K562 (cell line): ENCODE measurements around the gene DYNLL1. TPM values are rescaled to one million over a fixed set of nuclear protein-coding genes. Genes with fewer than 3 reads are reported as not detected.

Experiments
- BRCA1 ChIP-seq, 2 experiments: fragments of 450-650 bp in 1 of 2; sonication (generic) in 1 of 2; formaldehyde crosslinking in 1 of 2; IDR thresholded peaks; 2 replicates each; pipeline versions ENCODE4 v1.5.0 to v1.6.1; 2017 to 2020; ENCODE audit warnings: mild to moderate bottlenecking in 1 of 2, missing genetic modification reagents in 1 of 2
- C11orf30 ChIP-seq: fragments of 450-650 bp; IDR thresholded peaks from 2 replicates; pipeline ENCODE4 v1.6.1; 2016; ENCODE audit warnings: low read depth, mild to moderate bottlenecking
- CCNT2 ChIP-seq: IDR thresholded peaks from 2 replicates; pipeline ENCODE4 v1.6.1; 2011; ENCODE audit warnings: borderline replicate concordance, low read depth, mild to moderate bottlenecking, moderate library complexity, mixed read lengths, low read length; ENCODE audit not compliant: insufficient read length; ENCODE audit errors: extremely low read depth
- CREB1 ChIP-seq, 2 experiments: sonication (generic) in 1 of 2; formaldehyde crosslinking in 1 of 2; IDR thresholded peaks; 2 replicates each; pipeline versions ENCODE4 v1.6.1 to v1.8.0; 2012 to 2022; ENCODE audit warnings: inconsistent platforms in 1 of 2, mild to moderate bottlenecking in 1 of 2, missing genetic modification reagents in 1 of 2, moderate library complexity in 1 of 2
- ILF3 ChIP-seq: fragments of 450-650 bp; IDR thresholded peaks from 2 replicates; pipeline ENCODE4 v1.6.1; 2018; ENCODE audit warnings: antibody characterized with exemption, mild to moderate bottlenecking, moderate library complexity, borderline replicate concordance
- JUN ChIP-seq, 2 experiments: sonication (generic) in 1 of 2; formaldehyde crosslinking in 1 of 2; IDR thresholded peaks; 2 replicates each; pipeline versions ENCODE4 v1.6.1 to v1.8.0; 2012 to 2022; ENCODE audit warnings: borderline replicate concordance in 2 of 2, mild to moderate bottlenecking in 2 of 2, improper control_type of control experiment in 1 of 2, low read depth in 1 of 2, low read length in 1 of 2, missing genetic modification reagents in 1 of 2
- KLF16 ChIP-seq: IDR thresholded peaks from 2 replicates; pipeline ENCODE4 v1.6.1; 2016; ENCODE audit warnings: antibody characterized with exemption
- MAFF ChIP-seq: IDR thresholded peaks from 2 replicates; pipeline ENCODE4 v1.6.1; 2012; ENCODE audit warnings: low read length, improper control_type of control experiment
- MAFK ChIP-seq: IDR thresholded peaks from 2 replicates; pipeline ENCODE4 v1.6.1; 2011; ENCODE audit warnings: low read length, improper control_type of control experiment
- MYBL2 ChIP-seq, 2 experiments: fragments of 450-650 bp in 1 of 2; sonication (generic) in 1 of 2; formaldehyde crosslinking in 1 of 2; IDR thresholded peaks; 2 replicates each; pipeline versions ENCODE4 v1.6.1 to v1.8.1; 2017 to 2022; ENCODE audit warnings: borderline replicate concordance in 1 of 2, inconsistent platforms in 1 of 2, low read depth in 1 of 2, mild to moderate bottlenecking in 1 of 2, missing genetic modification reagents in 1 of 2, moderate library complexity in 1 of 2
- NCOA1 ChIP-seq: fragments of 450-650 bp; IDR thresholded peaks from 2 replicates; pipeline ENCODE4 v1.6.1; 2016; ENCODE audit warnings: low read depth
- NCOA4 ChIP-seq: fragments of 450-650 bp; IDR thresholded peaks from 2 replicates; pipeline ENCODE4 v1.6.1; 2018; ENCODE audit warnings: mild to moderate bottlenecking; ENCODE audit not compliant: partially characterized antibody
- RAD21 ChIP-seq, 2 experiments: fragments of 250-450 bp in 1 of 2; fragments of 450-650 bp in 1 of 2; sonication (Bioruptor Pico) in 1 of 2; formaldehyde crosslinking in 1 of 2; IDR thresholded peaks in 1 of 2; conservative IDR thresholded peaks in 1 of 2; 2 replicates each; pipeline versions ENCODE4 v1.4.0 to v1.8.0; 2020 to 2022; ENCODE audit warnings: mild to moderate bottlenecking in 2 of 2, moderate library complexity in 1 of 2
- SAFB ChIP-seq: fragments of 200-400 bp; formaldehyde crosslinking; IDR thresholded peaks from 2 replicates; pipeline ENCODE4 v1.6.1; 2017; ENCODE audit warnings: low read depth, low read length, borderline replicate concordance
- TFAM ChIP-seq: fragments of 250-450 bp; sonication (Bioruptor Pico); conservative IDR thresholded peaks from 2 replicates; pipeline ENCODE4 v1.5.0; 2021; ENCODE audit warnings: mild to moderate bottlenecking, moderate library complexity
- ZNF76 ChIP-seq: fragments of 250-450 bp; sonication (Bioruptor Pico); IDR thresholded peaks from 2 replicates; pipeline ENCODE4 v1.4.0; 2020; ENCODE audit warnings: mild to moderate bottlenecking, moderate library complexity, borderline replicate concordance
- ZNF764 ChIP-seq: fragments of 250-450 bp; sonication (Bioruptor Pico); IDR thresholded peaks from 2 replicates; pipeline ENCODE4 v1.4.0; 2020; ENCODE audit warnings: low read depth, mild to moderate bottlenecking, moderate library complexity
- ZNF79 ChIP-seq: fragments of 250-450 bp; sonication (Bioruptor Pico); IDR thresholded peaks from 2 replicates; pipeline ENCODE4 v1.4.0; 2020; ENCODE audit warnings: low read depth, mild to moderate bottlenecking, moderate library complexity
- ZNF830 ChIP-seq: fragments of 250-450 bp; sonication (Bioruptor Pico); IDR thresholded peaks from 2 replicates; pipeline ENCODE4 v1.5.0; 2021; ENCODE audit warnings: mild to moderate bottlenecking
- polyA plus RNA-seq, 8 experiments: library from polyadenylated mRNA; depleted of rRNA in 4 of 8; stranded (reverse) in 5 of 8; unstranded in 3 of 8; fragments of >200 nt; fragmentation: Nextera tagmentation in 2 of 8; fragmentation: Illumina TruSeq in 1 of 8; extraction: Ambion mirVana in 2 of 8; extraction: Trizol in 1 of 8; gene quantifications; 2 replicates each; pipeline versions ENCODE4 v1.2.1 to v1.2.3, GENCODE V29; 2011 to 2014; ENCODE audit warnings: inconsistent platforms in 1 of 8, missing spikeins in 1 of 8
- total RNA-seq, 7 experiments: library from RNA; depleted of rRNA in 6 of 7; stranded (reverse); fragments of >200 nt in 6 of 7; fragmentation: Illumina TruSeq in 2 of 7; extraction: Trizol in 2 of 7; gene quantifications; 2 replicates each; pipeline versions ENCODE4 v1.2.1 to v1.2.3, GENCODE V29; 2011 to 2021; ENCODE audit warnings: low replicate concordance in 1 of 7
- TF ChIP-seq, protein P1 (sequence below): fragments of 250-450 bp; sonication (Bioruptor Pico); IDR thresholded peaks from 2 replicates; pipeline ENCODE4 v1.4.0; 2020; ENCODE audit warnings: mild to moderate bottlenecking, moderate library complexity
- TF ChIP-seq, protein P2 (sequence below): IDR thresholded peaks from 2 replicates; pipeline ENCODE4 v1.6.1; 2011; ENCODE audit not compliant: insufficient read length; ENCODE audit errors: extremely low read depth
- TF ChIP-seq, protein P3 (sequence below): sonication (generic); formaldehyde crosslinking; IDR thresholded peaks from 2 replicates; pipeline ENCODE4 v1.4.0; 2020; ENCODE audit warnings: mild to moderate bottlenecking, missing genetic modification reagents

DYNLL1 gene
- total and polyA plus RNA-seq, 9 of the 15 experiments (the other 6 are each of a cell fraction or from before 2014, with no cell fraction given), result 303 to 1,112 (median 468) TPM

DNA sequence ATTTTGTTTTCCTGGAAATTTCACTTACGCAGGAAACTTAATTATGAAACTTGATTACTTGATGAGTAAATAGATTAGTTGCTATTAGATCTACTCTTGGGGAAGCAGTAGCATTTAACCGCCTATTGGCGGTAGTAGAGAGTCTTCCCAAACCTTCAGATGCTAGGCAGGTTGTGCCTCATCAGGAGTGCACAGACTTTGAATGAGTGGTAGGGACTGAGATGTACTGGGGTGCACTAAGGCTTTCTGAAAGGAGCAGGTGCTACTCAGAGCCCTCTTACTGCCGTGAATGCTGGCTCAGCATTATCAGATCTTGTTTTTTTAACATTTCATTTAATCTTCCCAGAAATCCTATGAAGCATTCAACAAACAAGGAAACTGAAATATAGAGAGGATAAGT lies 41.9 kb upstream of the DYNLL1 start (continued):
- TF ChIP-seq CREB1 (IDR thresholded peaks at IDR 0.05), result no peak
- no peak for TF ChIP-seq CREB1 (CRISPR knock-in tag; IDR thresholded peaks at IDR 0.05)
- no peak for TF ChIP-seq NCOA4
- TF ChIP-seq ZNF76, result no peak
- TF ChIP-seq MYBL2 (IDR thresholded peaks at IDR 0.05; ENCODE audit: low read depth), result no peak
- no peak for TF ChIP-seq MYBL2 (CRISPR knock-in tag; IDR thresholded peaks at IDR 0.05; ENCODE audit: borderline replicate concordance)
- no peak for TF ChIP-seq SAFB
- TF ChIP-seq, protein P1, sequence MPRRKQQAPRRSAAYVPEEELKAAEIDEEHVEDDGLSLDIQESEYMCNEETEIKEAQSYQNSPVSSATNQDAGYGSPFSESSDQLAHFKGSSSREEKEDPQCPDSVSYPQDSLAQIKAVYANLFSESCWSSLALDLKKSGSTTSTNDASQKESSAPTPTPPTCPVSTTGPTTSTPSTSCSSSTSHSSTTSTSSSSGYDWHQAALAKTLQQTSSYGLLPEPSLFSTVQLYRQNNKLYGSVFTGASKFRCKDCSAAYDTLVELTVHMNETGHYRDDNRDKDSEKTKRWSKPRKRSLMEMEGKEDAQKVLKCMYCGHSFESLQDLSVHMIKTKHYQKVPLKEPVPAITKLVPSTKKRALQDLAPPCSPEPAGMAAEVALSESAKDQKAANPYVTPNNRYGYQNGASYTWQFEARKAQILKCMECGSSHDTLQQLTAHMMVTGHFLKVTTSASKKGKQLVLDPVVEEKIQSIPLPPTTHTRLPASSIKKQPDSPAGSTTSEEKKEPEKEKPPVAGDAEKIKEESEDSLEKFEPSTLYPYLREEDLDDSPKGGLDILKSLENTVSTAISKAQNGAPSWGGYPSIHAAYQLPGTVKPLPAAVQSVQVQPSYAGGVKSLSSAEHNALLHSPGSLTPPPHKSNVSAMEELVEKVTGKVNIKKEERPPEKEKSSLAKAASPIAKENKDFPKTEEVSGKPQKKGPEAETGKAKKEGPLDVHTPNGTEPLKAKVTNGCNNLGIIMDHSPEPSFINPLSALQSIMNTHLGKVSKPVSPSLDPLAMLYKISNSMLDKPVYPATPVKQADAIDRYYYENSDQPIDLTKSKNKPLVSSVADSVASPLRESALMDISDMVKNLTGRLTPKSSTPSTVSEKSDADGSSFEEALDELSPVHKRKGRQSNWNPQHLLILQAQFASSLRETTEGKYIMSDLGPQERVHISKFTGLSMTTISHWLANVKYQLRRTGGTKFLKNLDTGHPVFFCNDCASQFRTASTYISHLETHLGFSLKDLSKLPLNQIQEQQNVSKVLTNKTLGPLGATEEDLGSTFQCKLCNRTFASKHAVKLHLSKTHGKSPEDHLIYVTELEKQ (CRISPR knock-in tag), result no peak
- TF ChIP-seq CCNT2, result no peak
- TF ChIP-seq ILF3, result 0 out of 2 replicates have a peak, but pooled peaks have one; percentile 13
- TF ChIP-seq TFAM, result no peak
- TF ChIP-seq ZNF830 (CRISPR knock-in tag), result no peak
- TF ChIP-seq, protein P2, sequence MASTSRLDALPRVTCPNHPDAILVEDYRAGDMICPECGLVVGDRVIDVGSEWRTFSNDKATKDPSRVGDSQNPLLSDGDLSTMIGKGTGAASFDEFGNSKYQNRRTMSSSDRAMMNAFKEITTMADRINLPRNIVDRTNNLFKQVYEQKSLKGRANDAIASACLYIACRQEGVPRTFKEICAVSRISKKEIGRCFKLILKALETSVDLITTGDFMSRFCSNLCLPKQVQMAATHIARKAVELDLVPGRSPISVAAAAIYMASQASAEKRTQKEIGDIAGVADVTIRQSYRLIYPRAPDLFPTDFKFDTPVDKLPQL, result no peak
- TF ChIP-seq ZNF764 (CRISPR knock-in tag), result no peak
- no peak for TF ChIP-seq JUN (IDR thresholded peaks at IDR 0.05; ENCODE audit: borderline replicate concordance, low read depth, low read length)
- TF ChIP-seq JUN (CRISPR knock-in tag; IDR thresholded peaks at IDR 0.05; ENCODE audit: borderline replicate concordance), result no peak
- TF ChIP-seq KLF16, result 0 out of 2 replicates have a peak, but pooled peaks have one; percentile 21
- TF ChIP-seq C11orf30, result peak; percentile 88
- TF ChIP-seq, protein P3, sequence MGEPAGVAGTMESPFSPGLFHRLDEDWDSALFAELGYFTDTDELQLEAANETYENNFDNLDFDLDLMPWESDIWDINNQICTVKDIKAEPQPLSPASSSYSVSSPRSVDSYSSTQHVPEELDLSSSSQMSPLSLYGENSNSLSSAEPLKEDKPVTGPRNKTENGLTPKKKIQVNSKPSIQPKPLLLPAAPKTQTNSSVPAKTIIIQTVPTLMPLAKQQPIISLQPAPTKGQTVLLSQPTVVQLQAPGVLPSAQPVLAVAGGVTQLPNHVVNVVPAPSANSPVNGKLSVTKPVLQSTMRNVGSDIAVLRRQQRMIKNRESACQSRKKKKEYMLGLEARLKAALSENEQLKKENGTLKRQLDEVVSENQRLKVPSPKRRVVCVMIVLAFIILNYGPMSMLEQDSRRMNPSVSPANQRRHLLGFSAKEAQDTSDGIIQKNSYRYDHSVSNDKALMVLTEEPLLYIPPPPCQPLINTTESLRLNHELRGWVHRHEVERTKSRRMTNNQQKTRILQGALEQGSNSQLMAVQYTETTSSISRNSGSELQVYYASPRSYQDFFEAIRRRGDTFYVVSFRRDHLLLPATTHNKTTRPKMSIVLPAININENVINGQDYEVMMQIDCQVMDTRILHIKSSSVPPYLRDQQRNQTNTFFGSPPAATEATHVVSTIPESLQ, result no peak
- no peak for TF ChIP-seq BRCA1 (IDR thresholded peaks at IDR 0.05)
- no peak for TF ChIP-seq BRCA1 (CRISPR knock-in tag; IDR thresholded peaks at IDR 0.05)
- TF ChIP-seq ZNF79 (CRISPR knock-in tag), result no peak
- peak; percentile 87 for TF ChIP-seq MAFK
- peak; percentile 84 for TF ChIP-seq MAFF
- TF ChIP-seq RAD21 (CRISPR knock-in tag; conservative IDR thresholded peaks at IDR 0.05 in 1 of 2, IDR thresholded peaks at IDR 0.05 in 1 of 2), result peak in 1 of 2 experiments; percentile 53; a peak in 2 of 4 replicates
- TF ChIP-seq NCOA1, result no peak
